HepG2 (cell line): ENCODE data around the gene ELMOD3. TPM values are rescaled to one million over a fixed set of nuclear protein-coding genes. Genes with fewer than 3 reads are reported as not detected.

Source experiments
- AKAP8 ChIP-seq: sonication (generic); formaldehyde crosslinking; IDR thresholded peaks from 2 replicates; pipeline ENCODE4 v1.5.1; 2020; ENCODE audit warnings: mild to moderate bottlenecking, missing genetic modification reagents
- ATF2 ChIP-seq: sonication (generic); formaldehyde crosslinking; IDR thresholded peaks from 2 replicates; pipeline ENCODE4 v1.4.0; 2020; ENCODE audit warnings: missing genetic modification reagents
- CREBL2 ChIP-seq: sonication (generic); formaldehyde crosslinking; IDR thresholded peaks from 2 replicates; pipeline ENCODE4 v1.8.1; 2023; ENCODE audit warnings: missing genetic modification reagents, mild to moderate bottlenecking, borderline replicate concordance
- DNMT3B ChIP-seq: conservative IDR thresholded peaks from 2 replicates; pipeline ENCODE4 v1.6.1; 2016; ENCODE audit warnings: missing biosample characterization, control low read depth
- DRAP1 ChIP-seq: IDR thresholded peaks from 2 replicates; pipeline ENCODE4 v1.6.1; 2016; ENCODE audit warnings: missing genetic modification reagents, missing compliant biosample characterization
- GABPB1 ChIP-seq: IDR thresholded peaks from 2 replicates; pipeline ENCODE4 v1.6.1; 2016; ENCODE audit warnings: mild to moderate bottlenecking, missing genetic modification reagents, moderate library complexity, missing compliant biosample characterization
- GZF1 ChIP-seq: sonication (generic); formaldehyde crosslinking; IDR thresholded peaks from 2 replicates; pipeline ENCODE4 v1.5.1; 2020; ENCODE audit warnings: mild to moderate bottlenecking, missing genetic modification reagents
- HNRNPL ChIP-seq: fragments of 200-400 bp; formaldehyde crosslinking; IDR thresholded peaks from 2 replicates; pipeline ENCODE4 v1.6.1; 2017; ENCODE audit warnings: mild to moderate bottlenecking, low read depth, low read length
- JUN ChIP-seq: sonication (generic); formaldehyde crosslinking; IDR thresholded peaks from 2 replicates; pipeline ENCODE4 v1.4.0; 2020; ENCODE audit warnings: mild to moderate bottlenecking, missing genetic modification reagents
- KLF16 ChIP-seq, 2 experiments: sonication (generic) in 1 of 2; formaldehyde crosslinking in 1 of 2; IDR thresholded peaks; 2 replicates each; pipeline versions ENCODE4 v1.6.1 to v1.8.0; 2016 to 2023; ENCODE audit warnings: missing genetic modification reagents in 2 of 2, missing compliant biosample characterization in 1 of 2
- KLF9 ChIP-seq: IDR thresholded peaks from 2 replicates; pipeline ENCODE4 v1.6.1; 2016; ENCODE audit warnings: low read depth
- MIER3 ChIP-seq: IDR thresholded peaks from 2 replicates; pipeline ENCODE4 v1.6.1; 2016; ENCODE audit warnings: missing compliant biosample characterization, borderline replicate concordance
- NKX3-1 ChIP-seq: sonication (generic); formaldehyde crosslinking; IDR thresholded peaks from 2 replicates; pipeline ENCODE4 v1.5.0; 2020; ENCODE audit warnings: missing genetic modification reagents
- PAX8 ChIP-seq: sonication (generic); formaldehyde crosslinking; IDR thresholded peaks from 2 replicates; pipeline ENCODE4 v1.8.0; 2022; ENCODE audit warnings: mild to moderate bottlenecking, missing genetic modification reagents, borderline replicate concordance
- POLR2AphosphoS5 ChIP-seq: IDR thresholded peaks from 2 replicates; pipeline ENCODE4 v1.6.1; 2012; ENCODE audit warnings: low read depth, low read length
- RAD51 ChIP-seq: fragments of 450-650 bp; IDR thresholded peaks from 2 replicates; pipeline ENCODE4 v1.6.1; 2016; ENCODE audit warnings: borderline replicate concordance
- ZBTB7B ChIP-seq: sonication (generic); formaldehyde crosslinking; IDR thresholded peaks from 2 replicates; pipeline ENCODE4 v1.4.0; 2020; ENCODE audit warnings: missing genetic modification reagents
- ZC3H13 ChIP-seq: sonication (generic); formaldehyde crosslinking; IDR thresholded peaks from 2 replicates; pipeline ENCODE4 v1.8.1; 2023; ENCODE audit warnings: mild to moderate bottlenecking, missing genetic modification reagents, moderate library complexity
- ZNF136 ChIP-seq: sonication (generic); formaldehyde crosslinking; IDR thresholded peaks from 2 replicates; pipeline ENCODE4 v1.8.1; 2022; ENCODE audit warnings: low read depth, mild to moderate bottlenecking, moderate library complexity, missing genetic modification reagents
- ZNF180 ChIP-seq: sonication (generic); formaldehyde crosslinking; IDR thresholded peaks from 2 replicates; pipeline ENCODE4 v1.4.0; 2020; ENCODE audit warnings: low read depth, missing genetic modification reagents, borderline replicate concordance
- ZNF207 ChIP-seq: fragments of 450-650 bp; IDR thresholded peaks from 2 replicates; pipeline ENCODE4 v1.6.1; 2016; ENCODE audit warnings: antibody characterized with exemption, borderline replicate concordance
- ZNF614 ChIP-seq: IDR thresholded peaks from 2 replicates; pipeline ENCODE4 v1.6.1; 2018; ENCODE audit warnings: missing biosample characterization, missing genetic modification reagents, inconsistent platforms, borderline replicate concordance
- ZNF619 ChIP-seq: sonication (generic); formaldehyde crosslinking; IDR thresholded peaks from 2 replicates; pipeline ENCODE4 v1.4.0; 2020; ENCODE audit warnings: mild to moderate bottlenecking, missing genetic modification reagents
- ZNF709 ChIP-seq: sonication (generic); formaldehyde crosslinking; IDR thresholded peaks from 2 replicates; pipeline ENCODE4 v1.5.0; 2020; ENCODE audit warnings: mild to moderate bottlenecking, missing genetic modification reagents
- polyA plus RNA-seq, 8 experiments: library from polyadenylated mRNA; depleted of rRNA in 3 of 8; stranded (reverse) in 7 of 8; unstranded in 1 of 8; fragments of >200 nt; fragmentation: Illumina TruSeq in 4 of 8; extraction: Trizol in 4 of 8; gene quantifications; 2 replicates each; pipeline versions ENCODE4 v1.2.1 to v1.2.3, GENCODE V29; 2011 to 2016; ENCODE audit warnings: low read depth in 4 of 8, missing spikeins in 1 of 8, mixed read lengths in 1 of 8; ENCODE audit not compliant: insufficient read depth in 1 of 8
- total RNA-seq, 5 experiments: library from RNA; depleted of rRNA; stranded (reverse); fragments of >200 nt; fragmentation: Illumina TruSeq; extraction: Trizol; gene quantifications; 2 replicates each; pipeline ENCODE4 v1.2.3, GENCODE V29; 2016; ENCODE audit warnings: low read depth in 1 of 5
- TF ChIP-seq, protein P1 (sequence below): sonication (generic); formaldehyde crosslinking; IDR thresholded peaks from 2 replicates; pipeline ENCODE4 v1.5.0; 2020; ENCODE audit warnings: mild to moderate bottlenecking, missing genetic modification reagents, borderline replicate concordance
- TF ChIP-seq, protein P2 (sequence below): sonication (generic); formaldehyde crosslinking; IDR thresholded peaks from 2 replicates; pipeline ENCODE4 v1.8.0; 2022; ENCODE audit warnings: missing genetic modification reagents, low read depth, mild to moderate bottlenecking, borderline replicate concordance

ELMOD3 gene
- total and polyA plus RNA-seq, 2 of the 13 experiments (the other 11 are each of a cell fraction or from before 2014, with no cell fraction given), result 13.3 to 19.5 TPM

- TF ChIP-seq ZNF136 (CRISPR knock-in tag) (no peak; the same call in 1 of the 2 replicates), MIER3 (CRISPR knock-in tag) (peak; percentile 98; the same call in 1 of the 2 replicates), ZNF180 (CRISPR knock-in tag) (no peak), ZNF619 (CRISPR knock-in tag) (no peak), AKAP8 (peak; percentile 95), DRAP1 (CRISPR knock-in tag) (peak; percentile 61; the same call in 1 of the 2 replicates), KLF9 (CRISPR knock-in tag) (peak; percentile 35; the same call in 1 of the 2 replicates), CREBL2 (CRISPR knock-in tag) (no peak), ZBTB7B (CRISPR knock-in tag) (peak; percentile 92), PAX8 (CRISPR knock-in tag) (no peak), DNMT3B (CRISPR knock-in tag) (peak; percentile 97), ZNF614 (CRISPR knock-in tag) (peak; percentile 83), ZC3H13 (CRISPR knock-in tag) (0 out of 2 replicates have a peak, but pooled peaks have one; percentile 74), RAD51 (no peak), JUN (CRISPR knock-in tag) (peak; percentile 97), ATF2 (CRISPR knock-in tag) (peak; percentile 86), GABPB1 (CRISPR knock-in tag) (peak; percentile 50; the same call in 1 of the 2 replicates), ZNF207 (no peak), HNRNPL (no peak), NKX3-1 (CRISPR knock-in tag) (peak; percentile 98), KLF16 (CRISPR knock-in tag; IDR thresholded peaks at IDR 0.05) (peak in 1 of 2 experiments; percentile 94; a peak in 2 of 4 replicates), ZNF709 (peak; percentile 42; the same call in 1 of the 2 replicates), POLR2AphosphoS5 (no peak), GZF1 (CRISPR knock-in tag) (peak; percentile 39; the same call in 1 of the 2 replicates)
- TF ChIP-seq, protein P1, sequence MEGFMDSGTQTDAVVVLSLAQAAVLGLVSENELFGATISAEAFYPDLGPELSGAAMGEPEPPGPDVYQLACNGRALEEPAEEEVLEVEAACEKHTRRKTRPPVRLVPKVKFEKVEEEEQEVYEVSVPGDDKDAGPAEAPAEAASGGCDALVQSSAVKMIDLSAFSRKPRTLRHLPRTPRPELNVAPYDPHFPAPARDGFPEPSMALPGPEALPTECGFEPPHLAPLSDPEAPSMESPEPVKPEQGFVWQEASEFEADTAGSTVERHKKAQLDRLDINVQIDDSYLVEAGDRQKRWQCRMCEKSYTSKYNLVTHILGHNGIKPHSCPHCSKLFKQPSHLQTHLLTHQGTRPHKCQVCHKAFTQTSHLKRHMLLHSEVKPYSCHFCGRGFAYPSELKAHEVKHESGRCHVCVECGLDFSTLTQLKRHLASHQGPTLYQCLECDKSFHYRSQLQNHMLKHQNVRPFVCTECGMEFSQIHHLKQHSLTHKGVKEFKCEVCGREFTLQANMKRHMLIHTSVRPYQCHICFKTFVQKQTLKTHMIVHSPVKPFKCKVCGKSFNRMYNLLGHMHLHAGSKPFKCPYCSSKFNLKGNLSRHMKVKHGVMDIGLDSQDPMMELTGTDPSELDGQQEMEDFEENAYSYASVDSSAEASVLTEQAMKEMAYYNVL (CRISPR knock-in tag), result peak; percentile 98
- TF ChIP-seq, protein P2, sequence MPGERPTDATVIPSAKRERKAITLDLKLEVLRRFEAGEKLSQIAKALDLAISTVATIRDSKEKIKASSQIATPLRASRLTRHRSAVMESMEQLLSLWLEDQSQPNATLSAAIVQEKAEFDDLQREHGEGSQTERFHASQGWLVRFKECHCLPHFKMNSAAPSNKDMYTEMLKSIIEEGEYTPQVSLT (CRISPR knock-in tag), result peak; percentile 20; the same call in 1 of the 2 replicates
Observed at GRCh38 chr2:85421260-85422071, 66.9 kb downstream of the ELMOD3 start (continued).
